ENCODE results near the gene TARBP1. TPM values are rescaled to one million over a fixed set of nuclear protein-coding genes. Genes with fewer than 3 reads are reported as not detected.
A peak's percentile ranks its signal among the peaks of the same experiment; 100 is the strongest.

TARBP1 gene
- total and polyA plus RNA-seq, 2 of the 13 experiments (the other 11 are each of a cell fraction or from before 2014, with no cell fraction given) = 37.7 to 67.0 TPM

GRCh38 chr1:234479310-234479559 is 256 bp upstream of the TARBP1 start:
- intact Hi-C loops (cut with micrococcal nuclease; ENCODE audit: unreplicated experiment) (no loop called here), in situ Hi-C loops (cut with HindIII; ENCODE audit: extremely low pct_ligation_motif_present, low pct_unique_long_range_greater_than_20kb) (no loop called here)
- peaks cover 47% of the 10 kb centered on the region for H3K4me1 ChIP-seq (ENCODE audit: insufficient read depth, low read length)
- FAIRE-seq (no peak), ATAC-seq (peak; percentile 37; the same call in 2 of the 3 replicates), DNase-seq (ENCODE audit: low spot score) (no peak)
- BruUV-seq (replicated peaks) = no TSS peak
- H3K9ac ChIP-seq (ENCODE audit: insufficient read depth, low read depth, low read length) = peak overlapping the region; percentile 78
- peaks cover 35% of the 10 kb centered on the region for H3K79me2 ChIP-seq (ENCODE audit: insufficient read depth, low read length)
- no peaks in the 10 kb centered on the region; the same call in 1 of the 2 replicates for H4K20me1 ChIP-seq (ENCODE audit: insufficient read depth, low read length)
- no peak overlapping the region for H3K27ac ChIP-seq (ENCODE audit: extremely low read length, insufficient read depth, low read length)
- 2% methylated on average over 5 of the region's 5 CpGs for WGBS (ENCODE audit: low lambda C conversion rate)
- ChIA-PET CTCF (ENCODE audit: low intra/inter-chr PET ratio, low total read pairs) (no interaction called here), POLR2A (interaction anchor here (1.1 to 2.3 kb wide), 4 partner anchors 8 to 396 kb away, joined by 4 to 6 read pairs (median 6); no protein-coding TSS in a partner anchor)
- H3K27me3 ChIP-seq (ENCODE audit: control insufficient read depth in 1 of 2, insufficient read depth in 2 of 2, low read length in 2 of 2) = peaks cover 0 to 17% of the 10 kb centered on the region in 2 experiments; a peak in 2 of 5 replicates
- H3K9me3 ChIP-seq (ENCODE audit: low read length) = no peaks in the 10 kb centered on the region
- H2AFZ ChIP-seq (ENCODE audit: low read length) = peak overlapping the region; percentile 58
- no peaks in the 10 kb centered on the region; a peak in 1 of 5 replicates for H3K36me3 ChIP-seq (replicated peaks in 1 of 2; ENCODE audit: control insufficient read depth in 1 of 2, insufficient read depth in 2 of 2, low read length in 2 of 2)
- peak overlapping the region; percentile 95 for H3K4me2 ChIP-seq (ENCODE audit: low read depth, low read length)
- peak overlapping the region; percentile 66 to 92 (median 84) for H3K4me3 ChIP-seq (replicated peaks in 1 of 3; ENCODE audit: insufficient read depth in 1 of 3, low read depth in 2 of 3, low read length in 3 of 3)
- TF ChIP-seq, protein P1, sequence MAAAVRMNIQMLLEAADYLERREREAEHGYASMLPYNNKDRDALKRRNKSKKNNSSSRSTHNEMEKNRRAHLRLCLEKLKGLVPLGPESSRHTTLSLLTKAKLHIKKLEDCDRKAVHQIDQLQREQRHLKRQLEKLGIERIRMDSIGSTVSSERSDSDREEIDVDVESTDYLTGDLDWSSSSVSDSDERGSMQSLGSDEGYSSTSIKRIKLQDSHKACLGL (CRISPR knock-in tag; IDR thresholded peaks at IDR 0.05) = no peak
- TF ChIP-seq, protein P2, sequence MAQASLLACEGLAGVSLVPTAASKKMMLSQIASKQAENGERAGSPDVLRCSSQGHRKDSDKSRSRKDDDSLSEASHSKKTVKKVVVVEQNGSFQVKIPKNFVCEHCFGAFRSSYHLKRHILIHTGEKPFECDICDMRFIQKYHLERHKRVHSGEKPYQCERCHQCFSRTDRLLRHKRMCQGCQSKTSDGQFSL (CRISPR knock-in tag; IDR thresholded peaks at IDR 0.05) = no peak
- TF ChIP-seq, protein P3, sequence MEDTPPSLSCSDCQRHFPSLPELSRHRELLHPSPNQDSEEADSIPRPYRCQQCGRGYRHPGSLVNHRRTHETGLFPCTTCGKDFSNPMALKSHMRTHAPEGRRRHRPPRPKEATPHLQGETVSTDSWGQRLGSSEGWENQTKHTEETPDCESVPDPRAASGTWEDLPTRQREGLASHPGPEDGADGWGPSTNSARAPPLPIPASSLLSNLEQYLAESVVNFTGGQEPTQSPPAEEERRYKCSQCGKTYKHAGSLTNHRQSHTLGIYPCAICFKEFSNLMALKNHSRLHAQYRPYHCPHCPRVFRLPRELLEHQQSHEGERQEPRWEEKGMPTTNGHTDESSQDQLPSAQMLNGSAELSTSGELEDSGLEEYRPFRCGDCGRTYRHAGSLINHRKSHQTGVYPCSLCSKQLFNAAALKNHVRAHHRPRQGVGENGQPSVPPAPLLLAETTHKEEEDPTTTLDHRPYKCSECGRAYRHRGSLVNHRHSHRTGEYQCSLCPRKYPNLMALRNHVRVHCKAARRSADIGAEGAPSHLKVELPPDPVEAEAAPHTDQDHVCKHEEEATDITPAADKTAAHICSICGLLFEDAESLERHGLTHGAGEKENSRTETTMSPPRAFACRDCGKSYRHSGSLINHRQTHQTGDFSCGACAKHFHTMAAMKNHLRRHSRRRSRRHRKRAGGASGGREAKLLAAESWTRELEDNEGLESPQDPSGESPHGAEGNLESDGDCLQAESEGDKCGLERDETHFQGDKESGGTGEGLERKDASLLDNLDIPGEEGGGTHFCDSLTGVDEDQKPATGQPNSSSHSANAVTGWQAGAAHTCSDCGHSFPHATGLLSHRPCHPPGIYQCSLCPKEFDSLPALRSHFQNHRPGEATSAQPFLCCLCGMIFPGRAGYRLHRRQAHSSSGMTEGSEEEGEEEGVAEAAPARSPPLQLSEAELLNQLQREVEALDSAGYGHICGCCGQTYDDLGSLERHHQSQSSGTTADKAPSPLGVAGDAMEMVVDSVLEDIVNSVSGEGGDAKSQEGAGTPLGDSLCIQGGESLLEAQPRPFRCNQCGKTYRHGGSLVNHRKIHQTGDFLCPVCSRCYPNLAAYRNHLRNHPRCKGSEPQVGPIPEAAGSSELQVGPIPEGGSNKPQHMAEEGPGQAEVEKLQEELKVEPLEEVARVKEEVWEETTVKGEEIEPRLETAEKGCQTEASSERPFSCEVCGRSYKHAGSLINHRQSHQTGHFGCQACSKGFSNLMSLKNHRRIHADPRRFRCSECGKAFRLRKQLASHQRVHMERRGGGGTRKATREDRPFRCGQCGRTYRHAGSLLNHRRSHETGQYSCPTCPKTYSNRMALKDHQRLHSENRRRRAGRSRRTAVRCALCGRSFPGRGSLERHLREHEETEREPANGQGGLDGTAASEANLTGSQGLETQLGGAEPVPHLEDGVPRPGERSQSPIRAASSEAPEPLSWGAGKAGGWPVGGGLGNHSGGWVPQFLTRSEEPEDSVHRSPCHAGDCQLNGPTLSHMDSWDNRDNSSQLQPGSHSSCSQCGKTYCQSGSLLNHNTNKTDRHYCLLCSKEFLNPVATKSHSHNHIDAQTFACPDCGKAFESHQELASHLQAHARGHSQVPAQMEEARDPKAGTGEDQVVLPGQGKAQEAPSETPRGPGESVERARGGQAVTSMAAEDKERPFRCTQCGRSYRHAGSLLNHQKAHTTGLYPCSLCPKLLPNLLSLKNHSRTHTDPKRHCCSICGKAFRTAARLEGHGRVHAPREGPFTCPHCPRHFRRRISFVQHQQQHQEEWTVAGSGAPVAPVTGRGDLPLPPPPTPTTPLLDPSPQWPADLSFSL (CRISPR knock-in tag; IDR thresholded peaks at IDR 0.05) = 0 out of 2 replicates have a peak, but pooled peaks have one; percentile 26
- TF ChIP-seq FOXK1 (CRISPR knock-in tag; IDR thresholded peaks at IDR 0.05; ENCODE audit: borderline replicate concordance, low read depth) = 0 out of 2 replicates have a peak, but pooled peaks have one; percentile 5
- TF ChIP-seq ATF7-NPFF (CRISPR knock-in tag; IDR thresholded peaks at IDR 0.05; ENCODE audit: low read depth) = 0 out of 2 replicates have a peak, but pooled peaks have one; percentile 7
- no peak for TF ChIP-seq NCOR1 (IDR thresholded peaks at IDR 0.05; ENCODE audit: borderline replicate concordance, low read length)
- TF ChIP-seq POLR2G (IDR thresholded peaks at IDR 0.05; ENCODE audit: low read depth, low read length) = peak; percentile 21; the same call in 1 of the 2 replicates
- no peak for TF ChIP-seq ZSCAN30 (CRISPR knock-in tag; IDR thresholded peaks at IDR 0.05)
- TF ChIP-seq ZNF800 (CRISPR knock-in tag; IDR thresholded peaks at IDR 0.05) = peak; percentile 9; the same call in 1 of the 2 replicates
- no peak for TF ChIP-seq SNRNP70 (IDR thresholded peaks at IDR 0.05; ENCODE audit: low read depth, low read length)
- TF ChIP-seq, protein P4, sequence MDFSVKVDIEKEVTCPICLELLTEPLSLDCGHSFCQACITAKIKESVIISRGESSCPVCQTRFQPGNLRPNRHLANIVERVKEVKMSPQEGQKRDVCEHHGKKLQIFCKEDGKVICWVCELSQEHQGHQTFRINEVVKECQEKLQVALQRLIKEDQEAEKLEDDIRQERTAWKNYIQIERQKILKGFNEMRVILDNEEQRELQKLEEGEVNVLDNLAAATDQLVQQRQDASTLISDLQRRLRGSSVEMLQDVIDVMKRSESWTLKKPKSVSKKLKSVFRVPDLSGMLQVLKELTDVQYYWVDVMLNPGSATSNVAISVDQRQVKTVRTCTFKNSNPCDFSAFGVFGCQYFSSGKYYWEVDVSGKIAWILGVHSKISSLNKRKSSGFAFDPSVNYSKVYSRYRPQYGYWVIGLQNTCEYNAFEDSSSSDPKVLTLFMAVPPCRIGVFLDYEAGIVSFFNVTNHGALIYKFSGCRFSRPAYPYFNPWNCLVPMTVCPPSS (IDR thresholded peaks at IDR 0.05) = no peak
- no peak for TF ChIP-seq ZNF576 (CRISPR knock-in tag; IDR thresholded peaks at IDR 0.05)
